Right kidney (tissue), 1 donor: ENCODE data around the gene GPATCH2.
"Not testable (repeated sequence)": the region's sequence is repeated elsewhere in the genome, so short reads cannot be mapped to it uniquely, and the experiment has no call there.

ENCODE experiments used
- DNase-seq: peaks from one replicate; pipeline ENCODE4 v3.0.0-alpha.2; 2016

Gene GPATCH2

GRCh38 chr1:217584286-217584811, 46.5 kb downstream of the GPATCH2 start:
- DNase-seq, result not testable (repeated sequence)

- DNase-seq, result no peak
Observed at GRCh38 chr1:217577336-217577735, 53.6 kb downstream of the GPATCH2 start.

- DNase-seq, result no peak
Observed at GRCh38 chr1:217574265-217574949, 56.5 kb downstream of the GPATCH2 start.

GRCh38 chr1:217569021-217569420, 61.9 kb downstream of the GPATCH2 start:
- DNase-seq, result no peak

GRCh38 chr1:217568200-217568599, 62.7 kb downstream of the GPATCH2 start:
- no peak for DNase-seq

- DNase-seq, result no peak
Observed at GRCh38 chr1:217564833-217565232, 66.1 kb downstream of the GPATCH2 start.

- no peak for DNase-seq
Observed at GRCh38 chr1:217564207-217564606, 66.7 kb downstream of the GPATCH2 start.

GRCh38 chr1:217563179-217563578, 67.7 kb downstream of the GPATCH2 start:
- DNase-seq, result no peak

- no peak for DNase-seq
Observed at GRCh38 chr1:217562229-217562878, 68.5 kb downstream of the GPATCH2 start.

GRCh38 chr1:217561446-217561845, 69.4 kb downstream of the GPATCH2 start:
- no peak for DNase-seq

GRCh38 chr1:217554849-217555248, 76.0 kb downstream of the GPATCH2 start:
- no peak for DNase-seq

GRCh38 chr1:217553949-217554509, 76.9 kb downstream of the GPATCH2 start:
- DNase-seq, result no peak

GRCh38 chr1:217552339-217552951, 78.4 kb downstream of the GPATCH2 start:
- no peak for DNase-seq

- no peak for DNase-seq
Observed at GRCh38 chr1:217542837-217543236, 88.1 kb downstream of the GPATCH2 start.

GRCh38 chr1:217542136-217542777, 88.6 kb downstream of the GPATCH2 start:
- no peak for DNase-seq

- DNase-seq, result no peak
Observed at GRCh38 chr1:217540321-217540720, 90.6 kb downstream of the GPATCH2 start.

GRCh38 chr1:217539510-217539909, 91.4 kb downstream of the GPATCH2 start:
- no peak for DNase-seq

- DNase-seq, result no peak
Observed at GRCh38 chr1:217535601-217536377, 95.1 kb downstream of the GPATCH2 start.

GRCh38 chr1:217534566-217534965, 96.3 kb downstream of the GPATCH2 start:
- DNase-seq, result no peak

GRCh38 chr1:217528271-217528670, 102.6 kb downstream of the GPATCH2 start:
- no peak for DNase-seq

- DNase-seq, result no peak
Observed at GRCh38 chr1:217527151-217527550, 103.7 kb downstream of the GPATCH2 start.

GRCh38 chr1:217526636-217527035, 104.3 kb downstream of the GPATCH2 start:
- DNase-seq, result no peak
